KOPT-K1 (cell line): Measurements from ENCODE around the gene DNAH3.
"Not testable (repeated sequence)": the region's sequence is repeated elsewhere in the genome, so short reads cannot be mapped to it uniquely, and the experiment has no call there.

Source experiments
- H3K27ac ChIP-seq: fragments of 200-600 bp; sonication (generic); 2 replicates; pipeline ENCODE4 v1.5.1; 2016; ENCODE audit warnings: antibody characterized with exemption, mild to moderate bottlenecking, low read depth, low read length; ENCODE audit not compliant: poor library complexity, severe bottlenecking
- H3K36me3 ChIP-seq: fragments of 200-600 bp; sonication (generic); 2 replicates; pipeline ENCODE4 v1.5.1; 2017; ENCODE audit warnings: antibody characterized with exemption, mild to moderate bottlenecking, low read length, moderate library complexity; ENCODE audit not compliant: insufficient read depth
- H3K9me3 ChIP-seq: fragments of 200-600 bp; sonication (generic); 2 replicates; pipeline ENCODE4 v1.5.1; 2017; ENCODE audit warnings: antibody characterized with exemption, low read length, mild to moderate bottlenecking; ENCODE audit not compliant: insufficient read depth, poor library complexity, severe bottlenecking

The DNAH3 gene

DNA sequence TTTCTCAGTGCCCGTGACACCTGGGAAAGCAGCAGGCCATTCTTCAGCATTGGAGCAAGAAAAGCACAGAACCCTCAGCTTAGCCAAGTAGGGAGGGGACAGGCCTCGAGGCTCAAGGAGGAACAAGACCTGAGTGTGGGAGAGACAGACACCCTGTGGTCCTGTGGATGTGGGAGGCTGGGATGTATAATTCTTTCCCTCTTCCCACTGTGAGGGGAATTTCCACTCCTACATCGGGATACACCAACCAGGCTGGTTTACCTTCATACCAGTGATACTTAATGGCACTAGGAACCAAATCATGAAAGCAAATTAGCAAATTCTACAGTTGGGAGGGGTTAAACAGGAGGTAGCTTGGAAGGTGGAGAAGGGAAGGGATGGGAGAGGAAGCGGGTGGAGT is 208.4 kb downstream of the DNAH3 start:
- Histone ChIP-seq H3K27ac (no peak overlapping the region), H3K36me3 (no peaks in the 10 kb centered on the region), H3K9me3 (no peaks in the 10 kb centered on the region)

DNA sequence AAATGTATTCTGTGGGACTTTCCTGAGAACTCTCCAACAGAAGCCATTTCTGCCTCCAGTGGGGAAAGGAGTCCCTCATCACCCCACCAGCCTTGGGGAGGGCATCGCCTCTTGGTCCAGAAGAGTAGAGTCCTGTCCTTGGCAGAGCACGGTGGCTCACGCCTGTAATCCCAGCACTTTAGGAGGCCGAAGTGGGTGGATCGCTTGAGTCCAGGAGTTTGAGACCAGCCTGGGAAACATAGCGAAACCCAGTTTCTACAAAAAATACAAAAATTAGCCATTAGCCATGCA is 209.1 kb downstream of the DNAH3 start:
- Histone ChIP-seq H3K9me3 (no peaks in the 10 kb centered on the region), H3K27ac (no peak overlapping the region), H3K36me3 (no peaks in the 10 kb centered on the region)

DNA sequence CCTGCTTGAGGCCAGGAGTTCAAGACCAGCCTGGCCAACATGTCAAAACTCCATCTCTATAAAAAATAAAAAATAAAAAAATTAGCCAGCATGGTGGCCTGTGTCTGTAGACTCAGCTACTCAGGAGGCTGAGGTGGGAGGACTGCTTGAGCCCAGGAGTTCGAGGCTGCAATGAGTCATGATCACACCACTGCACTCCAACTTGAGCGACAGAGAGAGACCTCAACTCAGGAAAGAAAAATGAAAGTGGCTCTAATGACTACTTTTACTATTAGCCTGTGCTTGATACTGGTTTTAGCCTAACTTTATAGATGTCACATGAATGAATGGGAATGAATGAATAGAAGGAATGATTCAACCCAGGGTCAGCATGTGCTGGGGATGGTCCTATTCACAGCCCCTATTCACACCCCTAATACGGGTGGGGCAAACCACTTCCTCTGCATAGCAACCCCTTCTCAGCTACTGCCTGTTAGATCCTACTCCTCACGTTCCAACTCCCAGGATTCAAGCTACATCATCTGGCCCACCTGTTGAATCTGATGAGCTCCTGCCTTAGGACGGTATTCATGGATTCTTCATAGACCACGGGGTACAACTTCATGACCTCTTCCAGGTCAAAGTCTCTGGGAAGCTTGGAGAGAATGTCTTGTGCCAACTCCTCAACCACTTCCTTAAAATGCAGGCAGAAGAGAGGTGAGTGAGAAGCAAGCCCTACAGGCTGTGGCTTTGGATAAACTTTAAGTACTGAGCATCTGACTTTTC is 209.6 kb downstream of the DNAH3 start:
- H3K27ac ChIP-seq = no peak overlapping the region
- H3K9me3 ChIP-seq = no peaks in the 10 kb centered on the region

DNA sequence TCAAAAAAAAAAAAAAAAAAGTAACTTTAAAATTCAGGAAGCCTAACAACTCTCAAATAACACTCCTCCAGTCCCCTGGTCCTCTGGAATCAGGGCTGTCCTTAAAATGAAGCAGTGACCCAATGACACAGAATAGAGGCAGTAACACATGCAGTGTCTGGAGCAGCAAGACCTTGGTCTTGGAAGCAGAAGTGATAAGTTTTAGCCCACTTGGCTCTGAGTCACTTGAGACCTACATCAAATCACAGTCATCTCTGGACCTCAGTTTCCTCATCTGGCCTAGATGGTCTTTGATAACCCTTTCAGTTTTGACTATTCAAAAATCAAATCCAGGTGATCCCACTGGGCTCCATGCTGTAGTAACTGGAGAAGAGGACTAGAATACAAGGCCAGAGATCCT is 211.0 kb downstream of the DNAH3 start:
- Histone ChIP-seq H3K9me3 (no peaks in the 10 kb centered on the region), H3K36me3 (no peaks in the 10 kb centered on the region), H3K27ac (no peak overlapping the region)

More for the DNA sequence above, 209.6 kb downstream of the DNAH3 start:
- H3K36me3 ChIP-seq = no peaks in the 10 kb centered on the region

DNA sequence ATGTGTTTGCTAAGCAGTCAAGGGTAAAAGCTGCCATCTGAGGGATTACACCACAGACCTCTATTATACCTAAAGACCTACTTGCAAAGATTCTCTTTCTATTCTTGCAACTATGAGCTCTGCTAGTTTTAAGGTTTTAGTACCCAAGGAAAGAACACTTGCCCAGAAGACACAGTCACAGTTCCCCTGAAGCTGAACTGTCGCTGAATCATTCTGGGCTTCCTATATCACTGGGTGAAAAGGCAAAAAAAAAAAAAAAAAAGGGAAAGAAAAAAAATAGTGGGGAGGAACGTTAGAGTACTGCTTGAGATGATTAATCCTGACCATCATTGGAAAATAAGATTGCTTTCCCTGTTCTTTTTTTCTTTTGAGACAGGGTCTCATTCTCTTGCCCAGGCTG is 212.2 kb downstream of the DNAH3 start:
- Histone ChIP-seq H3K27ac (no peak overlapping the region), H3K36me3 (no peaks in the 10 kb centered on the region), H3K9me3 (no peaks in the 10 kb centered on the region)

DNA sequence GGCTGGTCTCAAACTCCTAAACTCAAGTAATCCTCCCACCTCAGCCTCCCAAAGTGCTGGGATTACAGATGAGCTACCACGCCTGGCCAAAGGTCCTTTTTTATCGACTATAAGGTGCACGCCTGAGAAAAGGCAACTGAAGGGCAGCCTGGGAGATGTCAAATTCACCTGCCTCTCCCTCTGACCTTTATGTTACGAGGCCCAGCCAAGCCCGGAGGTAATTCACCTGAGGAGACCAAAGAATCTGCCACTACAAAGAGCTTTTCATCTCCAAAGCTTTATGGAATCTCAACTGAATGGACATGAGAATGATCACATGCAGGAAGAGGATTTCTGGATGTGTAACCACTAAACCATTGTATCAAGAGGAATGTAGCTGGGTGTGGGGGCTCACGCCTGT is 212.9 kb downstream of the DNAH3 start:
- no peaks in the 10 kb centered on the region for H3K9me3 ChIP-seq
- H3K27ac ChIP-seq = no peak overlapping the region
- H3K36me3 ChIP-seq = no peaks in the 10 kb centered on the region

DNA sequence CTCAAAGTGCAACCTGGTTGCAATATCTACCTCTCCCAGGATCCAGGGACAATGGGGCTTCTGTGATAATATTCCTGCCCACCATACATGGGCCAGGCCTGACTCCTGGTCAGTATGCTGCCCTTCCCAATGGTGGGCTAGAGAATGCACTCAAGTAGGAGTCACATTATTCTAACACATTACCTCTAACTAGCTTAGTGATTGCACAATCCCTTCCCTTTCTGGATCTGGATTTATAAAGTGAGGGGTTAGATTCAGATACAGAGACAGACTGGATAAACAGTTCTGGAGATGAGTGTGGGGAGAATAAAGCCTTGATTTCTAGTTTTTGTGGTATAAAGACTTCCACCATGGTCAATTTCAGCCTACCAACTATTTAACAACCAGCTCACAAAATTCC is 217.1 kb downstream of the DNAH3 start:
- Histone ChIP-seq H3K27ac (no peak overlapping the region), H3K36me3 (no peaks in the 10 kb centered on the region), H3K9me3 (no peaks in the 10 kb centered on the region)

DNA sequence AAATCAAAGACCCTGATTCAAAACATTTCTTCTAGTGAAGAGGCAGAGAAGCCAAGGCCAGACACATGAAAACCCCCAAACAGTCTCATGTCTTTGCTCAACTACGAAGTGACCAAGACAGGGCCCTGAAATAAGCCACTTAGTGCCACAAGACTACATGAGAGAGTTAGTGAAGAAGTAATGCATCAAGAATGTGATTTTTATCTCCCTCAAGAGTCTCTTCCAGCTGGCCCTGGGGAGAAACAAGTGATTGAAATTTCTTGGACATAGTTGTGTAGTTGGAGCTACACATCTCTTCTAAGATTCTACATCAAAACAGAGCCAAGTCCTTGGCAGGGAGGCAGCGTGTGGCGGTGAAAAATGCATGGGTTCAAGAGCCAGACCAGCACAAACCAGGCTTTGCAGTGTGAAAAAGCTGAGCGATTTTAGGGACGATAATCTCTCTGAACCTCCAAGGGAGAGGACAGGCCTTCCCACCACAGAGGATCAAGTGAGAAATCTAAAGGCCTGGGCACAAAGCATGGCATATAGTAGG is 219.5 kb downstream of the DNAH3 start:
- H3K27ac ChIP-seq = no peak overlapping the region
- no peaks in the 10 kb centered on the region for H3K9me3 ChIP-seq
- no peaks in the 10 kb centered on the region for H3K36me3 ChIP-seq

DNA sequence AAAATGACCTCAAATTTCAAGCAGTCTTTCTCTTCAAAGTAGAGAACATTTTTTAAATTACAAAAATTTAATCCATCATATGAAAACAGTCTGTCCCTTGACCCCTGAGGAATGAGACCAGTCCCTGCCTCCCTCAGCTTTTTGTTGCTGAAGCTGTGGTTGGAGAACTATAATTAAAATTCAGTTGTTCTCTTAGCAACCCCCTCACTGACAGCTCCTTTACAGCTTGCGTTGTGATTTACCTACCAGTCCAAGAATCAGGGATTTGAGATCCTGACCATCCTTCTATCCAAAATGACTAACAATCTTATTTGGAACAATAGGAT is 220.3 kb downstream of the DNAH3 start:
- H3K9me3 ChIP-seq = no peaks in the 10 kb centered on the region
- H3K27ac ChIP-seq = no peak overlapping the region
- no peaks in the 10 kb centered on the region for H3K36me3 ChIP-seq

DNA sequence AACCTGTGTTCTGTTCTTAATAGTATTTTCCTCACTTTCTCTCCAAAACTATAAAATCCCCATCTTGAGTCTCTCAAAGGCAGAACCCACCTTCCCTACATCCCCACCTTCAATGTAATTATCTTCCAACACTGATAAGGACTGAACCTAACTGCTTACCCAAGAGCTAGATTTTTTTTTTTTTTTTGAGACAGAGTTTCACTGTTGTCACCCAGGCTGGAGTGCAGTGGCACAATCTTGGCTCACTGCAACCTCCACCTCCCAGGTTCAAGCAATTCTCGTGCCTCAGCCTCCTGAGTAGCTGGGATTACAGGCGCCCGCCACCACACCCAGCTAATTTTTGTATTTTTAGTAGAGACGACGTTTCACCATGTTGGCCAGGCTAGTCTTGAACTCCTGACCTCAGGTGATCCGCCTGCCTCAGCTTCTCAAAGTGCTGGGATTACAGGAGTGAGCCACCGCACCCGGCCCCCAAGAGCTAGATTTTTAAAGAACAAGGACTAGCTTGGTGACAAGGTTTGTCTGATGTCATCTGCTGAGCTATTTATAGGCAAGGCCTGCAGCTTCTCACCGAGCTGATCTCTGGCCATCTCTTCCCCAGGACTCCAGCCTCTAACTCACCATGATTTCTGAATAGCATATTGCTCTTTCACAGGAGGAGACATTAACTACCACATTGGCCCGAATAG is 220.8 kb downstream of the DNAH3 start:
- H3K27ac ChIP-seq, H3K36me3 ChIP-seq, H3K9me3 ChIP-seq: not testable (repeated sequence)

DNA sequence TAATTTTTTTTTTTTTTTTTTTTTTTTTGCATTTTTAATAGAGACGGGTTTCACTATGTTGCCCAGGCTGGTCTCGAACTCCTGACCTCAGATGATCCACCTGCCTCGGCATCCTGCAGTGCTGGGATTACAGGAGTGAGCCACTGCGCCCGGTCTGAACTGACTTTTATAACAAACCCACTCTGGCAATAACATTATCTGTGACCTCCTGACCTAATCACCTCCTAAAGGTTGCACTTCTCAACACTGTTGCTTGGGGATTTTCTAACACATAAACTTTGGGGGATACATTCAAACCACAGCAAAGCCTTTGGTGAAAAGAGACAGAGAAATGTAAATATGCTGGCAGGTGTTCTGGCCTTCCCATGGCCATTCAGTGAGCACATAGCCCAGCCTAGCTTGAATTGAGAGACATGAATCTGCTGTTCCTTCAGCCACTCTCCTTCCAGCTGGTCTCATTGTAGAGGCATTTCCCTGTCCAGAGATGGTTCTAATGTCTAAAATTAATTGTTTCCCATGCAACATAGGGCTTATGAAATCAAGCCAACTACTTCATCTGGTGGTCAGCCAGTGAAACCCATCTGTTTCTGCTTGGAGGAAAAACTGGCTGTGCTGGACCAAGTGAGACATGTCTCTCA is 221.8 kb downstream of the DNAH3 start:
- H3K27ac ChIP-seq = no peak overlapping the region
- no peaks in the 10 kb centered on the region for H3K9me3 ChIP-seq
- no peaks in the 10 kb centered on the region for H3K36me3 ChIP-seq

DNA sequence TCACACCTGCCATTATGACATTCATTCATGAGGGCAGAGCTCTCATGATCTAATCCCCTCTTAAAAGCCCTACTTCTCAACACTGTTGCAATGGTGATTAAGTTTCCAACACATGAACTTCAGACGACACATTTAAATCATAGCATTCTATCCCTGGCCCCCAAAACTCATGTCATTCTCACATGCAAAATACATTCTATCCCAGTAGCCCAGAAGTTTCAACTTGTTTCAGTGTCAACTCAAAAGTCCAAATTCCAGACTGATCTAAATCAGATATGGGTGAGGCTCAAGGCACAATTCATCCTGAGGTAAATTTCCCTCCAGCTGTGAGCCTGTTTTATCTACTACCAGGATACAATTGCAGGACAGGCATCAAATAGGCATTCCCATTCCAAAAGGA is 224.9 kb downstream of the DNAH3 start:
- Histone ChIP-seq H3K27ac (no peak overlapping the region), H3K36me3 (no peaks in the 10 kb centered on the region), H3K9me3 (no peaks in the 10 kb centered on the region)

DNA sequence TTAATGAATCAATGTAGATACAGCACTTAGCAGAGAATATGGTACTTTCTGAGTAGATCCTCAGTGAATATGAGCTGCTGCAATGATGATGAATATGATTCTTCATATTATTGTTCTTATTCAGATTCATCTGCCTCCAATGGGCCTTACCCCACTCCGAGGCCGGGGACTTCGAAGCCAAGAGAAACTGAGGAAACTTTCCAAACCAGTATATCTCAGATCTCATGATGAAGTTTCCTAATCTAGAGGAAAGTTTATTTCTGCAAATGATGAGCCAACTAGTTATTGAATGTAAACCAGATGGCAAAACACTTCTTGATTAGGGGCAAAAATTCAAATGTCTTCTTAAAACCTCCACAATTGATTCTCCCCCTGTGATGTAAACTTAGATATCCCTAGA is 226.8 kb downstream of the DNAH3 start:
- Histone ChIP-seq H3K9me3 (no peaks in the 10 kb centered on the region), H3K27ac (no peak overlapping the region), H3K36me3 (no peaks in the 10 kb centered on the region)

DNA sequence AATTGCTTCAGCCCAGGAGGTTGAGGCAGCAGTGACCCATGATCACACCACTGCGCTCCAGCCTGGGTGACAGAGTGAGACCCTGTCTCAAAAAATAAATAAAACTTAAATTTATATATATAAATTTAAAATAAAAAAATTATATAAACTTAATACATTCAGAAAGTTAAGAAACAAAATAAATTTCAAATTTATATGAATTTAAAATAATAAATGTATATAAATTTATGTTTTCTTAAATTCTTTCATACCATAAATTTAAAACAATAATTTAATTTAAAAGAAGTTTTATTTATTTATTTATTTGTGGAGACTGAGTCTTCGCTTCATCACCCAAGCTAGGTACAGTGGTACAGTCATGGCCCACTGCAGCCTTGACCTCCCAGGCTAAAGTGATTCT is 229.8 kb downstream of the DNAH3 start:
- Histone ChIP-seq H3K36me3 (no peaks in the 10 kb centered on the region), H3K27ac (no peak overlapping the region), H3K9me3 (no peaks in the 10 kb centered on the region)

DNA sequence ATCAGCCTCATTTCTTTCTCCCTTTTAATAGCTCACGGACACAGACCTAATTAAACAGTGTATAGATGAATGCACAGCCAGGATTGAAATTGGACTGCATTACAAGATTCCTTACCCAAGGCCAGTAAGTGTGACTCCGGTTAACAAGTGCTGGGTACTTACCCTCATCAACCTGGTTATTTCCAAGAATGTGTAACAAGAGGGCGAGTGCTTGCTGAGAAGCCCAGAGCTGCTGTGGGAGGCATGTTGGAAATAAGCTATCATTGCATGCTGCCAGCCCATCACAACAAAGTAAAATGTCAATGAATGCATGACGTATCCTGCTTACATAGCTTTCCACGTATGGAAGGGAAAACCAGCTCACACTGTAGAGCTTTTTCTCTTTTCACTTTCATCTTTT is 230.6 kb downstream of the DNAH3 start:
- Histone ChIP-seq H3K36me3 (no peaks in the 10 kb centered on the region), H3K27ac (no peak overlapping the region), H3K9me3 (no peaks in the 10 kb centered on the region)
